Smooth muscle cell (in vitro differentiated cells): ENCODE data around the gene SLC9C1. TPM values are rescaled to one million over a fixed set of nuclear protein-coding genes. Genes with fewer than 3 reads are reported as not detected.

Source experiments
- DNase-seq: peaks from one replicate; lab custom pipeline; 2025; ENCODE audit not compliant: unreplicated experiment; lab: John Stamatoyannopoulos, UW
- H2AFZ ChIP-seq: fragments of 200-600 bp; sonication (generic); 2 replicates; pipeline ENCODE4 v1.6.0; 2016; ENCODE audit warnings: antibody characterized with exemption, low read depth, mild to moderate bottlenecking
- H3F3A ChIP-seq: fragments of 200-600 bp; sonication (generic); 2 replicates; pipeline ENCODE4 v1.6.0; 2017; ENCODE audit warnings: antibody characterized with exemption, low read depth
- H3K27ac ChIP-seq: fragments of 200-600 bp; sonication (generic); 2 replicates; pipeline ENCODE4 v1.5.1; 2016; ENCODE audit warnings: low read depth, mild to moderate bottlenecking
- H3K27me3 ChIP-seq: fragments of 200-600 bp; sonication (generic); 2 replicates; pipeline ENCODE4 v1.6.1; 2016; ENCODE audit warnings: low read depth, mild to moderate bottlenecking
- H3K36me3 ChIP-seq: fragments of 200-600 bp; sonication (generic); 2 replicates; pipeline ENCODE4 v1.5.1; 2016; ENCODE audit warnings: low read depth
- H3K4me1 ChIP-seq: fragments of 200-600 bp; sonication (generic); 2 replicates; pipeline ENCODE4 v1.5.1; 2016; ENCODE audit warnings: low read depth
- H3K4me2 ChIP-seq: fragments of 200-600 bp; sonication (generic); 2 replicates; pipeline ENCODE4 v1.6.0; 2016; ENCODE audit warnings: mild to moderate bottlenecking
- H3K4me3 ChIP-seq: fragments of 200-600 bp; sonication (generic); 2 replicates; pipeline ENCODE4 v1.5.1; 2016; ENCODE audit warnings: mild to moderate bottlenecking
- H3K79me2 ChIP-seq: fragments of 200-600 bp; sonication (generic); 2 replicates; pipeline ENCODE4 v1.6.0; 2016; ENCODE audit warnings: low read depth, mild to moderate bottlenecking
- H3K9ac ChIP-seq: fragments of 200-600 bp; sonication (generic); 2 replicates; pipeline ENCODE4 v1.6.0; 2016; ENCODE audit warnings: low read depth
- H3K9me3 ChIP-seq: fragments of 200-600 bp; sonication (generic); replicated peaks from 2 replicates; pipeline ENCODE4 v1.5.1; 2016; ENCODE audit warnings: low read depth
- H4K20me1 ChIP-seq: fragments of 200-600 bp; sonication (generic); 2 replicates; pipeline ENCODE4 v1.6.0; 2016; ENCODE audit warnings: low read depth
- CTCF ChIP-seq: fragments of 200-600 bp; sonication (generic); IDR thresholded peaks from 2 replicates; pipeline ENCODE4 v1.5.1; 2017; ENCODE audit warnings: borderline replicate concordance, mild to moderate bottlenecking, antibody characterized with exemption; ENCODE audit not compliant: insufficient read depth, poor library complexity, severe bottlenecking
- WGBS: methylation state at CpG from one replicate; pipeline ENCODE4 v1.1.7; 2016; ENCODE audit warnings: low lambda C conversion rate; 5-methylcytosine and 5-hydroxymethylcytosine counted together
- polyA plus RNA-seq: library from polyadenylated mRNA; unstranded; fragments of >200 nt; fragmentation: Nextera tagmentation; extraction: Ambion mirVana; gene quantifications from 2 replicates; pipeline ENCODE4 v1.2.1, GENCODE V29; 2016
- total RNA-seq: library from RNA; depleted of rRNA; stranded (reverse); fragments of >200 nt; gene quantifications from 2 replicates; pipeline ENCODE4 v1.2.3, GENCODE V29; 2014

Gene SLC9C1
- total and polyA plus RNA-seq, 2 experiments from 2014 or later = not detected

DNA sequence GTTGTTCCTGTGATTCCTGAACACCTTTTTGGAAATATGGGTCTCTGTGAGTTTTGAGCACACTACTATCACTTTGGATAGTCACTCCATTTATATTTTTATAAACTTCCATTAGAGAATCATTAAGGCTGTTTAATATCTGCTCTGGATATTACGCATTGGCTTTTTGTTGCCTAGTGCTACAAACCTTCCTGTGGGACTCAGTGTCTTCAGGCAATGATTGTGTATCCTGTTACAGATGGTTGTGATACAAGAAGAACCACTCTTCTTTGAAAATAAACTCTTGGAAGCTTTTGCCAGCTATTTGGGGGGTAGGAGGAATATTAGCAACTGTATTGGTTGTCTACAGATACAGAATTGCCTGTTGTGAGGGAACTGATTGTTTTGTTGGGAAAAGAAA is 176.6 kb downstream of the SLC9C1 start:
- no peaks in the 10 kb centered on the region for H3K36me3 ChIP-seq
- H3K4me2 ChIP-seq = no peak overlapping the region
- DNase-seq = no peak
- H2AFZ ChIP-seq = no peak overlapping the region
- no peaks in the 10 kb centered on the region for H3F3A ChIP-seq
- H3K27me3 ChIP-seq = no peaks in the 10 kb centered on the region
- H3K27ac ChIP-seq = no peak overlapping the region
- H3K9ac ChIP-seq = no peak overlapping the region
- H4K20me1 ChIP-seq = no peaks in the 10 kb centered on the region
- H3K4me3 ChIP-seq = no peak overlapping the region
- no peaks in the 10 kb centered on the region for H3K9me3 ChIP-seq
- peaks cover 16% of the 10 kb centered on the region for H3K4me1 ChIP-seq
- no peak for TF ChIP-seq CTCF
- WGBS = 96% methylated on average over 1 of the region's 1 CpG
- H3K79me2 ChIP-seq = no peaks in the 10 kb centered on the region

- Histone ChIP-seq H4K20me1 (no peaks in the 10 kb centered on the region), H3K4me2 (no peak overlapping the region), H3K4me3 (no peak overlapping the region), H3K79me2 (no peaks in the 10 kb centered on the region), H3K4me1 (peaks cover 16% of the 10 kb centered on the region), H3K27me3 (no peaks in the 10 kb centered on the region), H3K9ac (no peak overlapping the region), H3K36me3 (no peaks in the 10 kb centered on the region), H3K27ac (no peak overlapping the region), H2AFZ (no peak overlapping the region), H3F3A (no peaks in the 10 kb centered on the region), H3K9me3 (no peaks in the 10 kb centered on the region)
- WGBS = 91% methylated on average over 13 of the region's 13 CpGs
- TF ChIP-seq CTCF = no peak
- no peak for DNase-seq
Measured at GRCh38 chr3:112116748-112117186, 177.2 kb downstream of the SLC9C1 start.

DNA sequence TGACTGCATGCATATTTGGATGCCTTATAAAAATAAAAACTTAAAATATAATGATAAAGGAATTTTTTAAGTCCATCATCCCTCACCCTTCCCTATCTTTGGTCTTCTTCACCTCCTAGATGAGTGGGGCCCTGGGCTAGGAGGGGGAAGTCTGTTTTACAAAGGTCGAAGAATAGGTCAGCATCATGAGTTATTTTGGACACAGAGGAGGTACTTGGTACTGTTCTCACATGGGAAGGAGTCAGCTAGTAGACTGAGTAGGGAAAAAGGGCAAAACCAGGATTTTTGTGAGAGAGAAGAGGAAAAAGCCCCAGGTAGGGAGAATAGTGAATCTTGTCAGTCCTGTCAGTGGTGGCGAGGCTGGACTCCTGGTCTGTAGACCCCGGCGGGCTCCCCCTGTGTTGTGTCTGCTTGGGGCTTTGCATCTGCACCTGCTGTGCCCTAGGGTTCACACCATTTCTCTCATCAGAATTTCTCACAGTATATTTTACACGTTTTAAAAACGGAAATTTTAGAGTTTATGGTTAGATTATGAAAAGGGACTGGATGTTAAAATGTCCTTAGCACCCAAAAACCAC is 178.1 kb downstream of the SLC9C1 start:
- H3K9ac ChIP-seq = no peak overlapping the region
- no peaks in the 10 kb centered on the region for H3K9me3 ChIP-seq
- no peaks in the 10 kb centered on the region for H4K20me1 ChIP-seq
- H2AFZ ChIP-seq = no peak overlapping the region
- no peak overlapping the region for H3K27ac ChIP-seq
- H3K79me2 ChIP-seq = no peaks in the 10 kb centered on the region
- no peak overlapping the region for H3K4me2 ChIP-seq
- H3F3A ChIP-seq = no peaks in the 10 kb centered on the region
- no peak for TF ChIP-seq CTCF
- H3K36me3 ChIP-seq = no peaks in the 10 kb centered on the region
- 91% methylated on average over 6 of the region's 6 CpGs for WGBS
- peaks cover 16% of the 10 kb centered on the region for H3K4me1 ChIP-seq
- no peak for DNase-seq
- no peak overlapping the region for H3K4me3 ChIP-seq
- H3K27me3 ChIP-seq = no peaks in the 10 kb centered on the region

- no peak overlapping the region for H3K27ac ChIP-seq
- H3F3A ChIP-seq = no peaks in the 10 kb centered on the region
- H2AFZ ChIP-seq = no peak overlapping the region
- H3K79me2 ChIP-seq = no peaks in the 10 kb centered on the region
- DNase-seq = no peak
- H3K9me3 ChIP-seq = no peaks in the 10 kb centered on the region
- WGBS = 76% methylated on average over 6 of the region's 6 CpGs
- no peak for TF ChIP-seq CTCF
- H3K4me3 ChIP-seq = no peak overlapping the region
- no peaks in the 10 kb centered on the region for H4K20me1 ChIP-seq
- peaks cover 16% of the 10 kb centered on the region for H3K4me1 ChIP-seq
- no peak overlapping the region for H3K4me2 ChIP-seq
- no peaks in the 10 kb centered on the region for H3K36me3 ChIP-seq
- H3K9ac ChIP-seq = no peak overlapping the region
- no peaks in the 10 kb centered on the region for H3K27me3 ChIP-seq
Measured at GRCh38 chr3:112115161-112115739, 178.8 kb downstream of the SLC9C1 start.
